C4-2B (cell line): ENCODE measurements around the gene OSER1.
"Not testable (repeated sequence)": the region's sequence is repeated elsewhere in the genome, so short reads cannot be mapped to it uniquely, and the experiment has no call there.

Experiments used
- H3K27ac ChIP-seq: fragments of 450-650 bp; 2 replicates; pipeline ENCODE4 v1.5.1; 2017
- ZFX ChIP-seq: fragments of 450-650 bp; IDR thresholded peaks from 2 replicates; pipeline ENCODE4 v1.6.1; 2017
- TF ChIP-seq, protein P1 (sequence below): fragments of 450-650 bp; conservative IDR thresholded peaks from 2 replicates; pipeline ENCODE4 v1.5.1; 2017; ENCODE audit warnings: mild to moderate bottlenecking

Gene OSER1

GRCh38 chr20:44248410-44248759, 37.8 kb upstream of the OSER1 start:
- H3K27ac ChIP-seq = no peak overlapping the region
- no peak for TF ChIP-seq ZFX

DNA sequence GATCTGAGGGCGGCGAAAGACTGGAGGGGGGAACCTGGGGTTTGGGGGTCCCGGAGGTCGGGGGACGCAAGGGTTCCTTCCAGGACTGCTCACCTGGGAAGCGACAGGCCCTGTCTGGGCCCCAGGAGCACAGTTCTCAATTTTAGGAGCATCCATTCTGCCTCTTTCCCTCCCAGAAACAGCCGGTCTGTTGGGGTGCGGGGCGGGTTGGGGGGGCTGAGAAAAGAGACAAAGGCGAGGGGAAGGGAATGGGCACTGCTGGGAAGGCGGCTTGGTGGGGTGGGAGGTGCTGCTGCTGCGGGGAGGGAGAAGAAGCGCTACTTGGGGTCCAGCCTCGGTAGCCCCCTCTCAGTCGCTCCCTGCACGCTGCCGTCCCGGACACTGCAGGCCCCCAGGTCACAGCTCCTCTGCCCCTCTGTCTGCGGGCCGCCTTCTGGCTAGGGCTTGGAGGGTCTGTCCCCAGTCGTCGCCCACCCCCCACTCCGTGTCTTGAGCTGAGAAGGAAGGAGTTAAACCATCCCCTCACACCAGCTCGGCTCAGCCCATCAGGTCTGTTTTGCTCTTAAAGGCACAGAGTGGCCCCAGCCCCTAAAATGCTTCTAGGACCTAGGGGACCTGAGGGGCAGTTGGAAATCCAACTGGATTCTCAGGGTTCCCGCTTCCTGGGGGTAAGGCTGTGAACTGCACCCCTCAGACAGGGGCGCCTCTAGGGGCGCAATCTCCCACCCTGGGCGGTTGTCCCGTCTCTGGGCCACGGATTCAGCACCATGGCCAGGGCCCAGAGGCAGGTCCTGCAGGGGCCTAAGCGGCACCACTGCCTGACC, 37.2 kb upstream of the OSER1 start:
- no peak overlapping the region for H3K27ac ChIP-seq
- no peak for TF ChIP-seq ZFX
- TF ChIP-seq, protein P1, sequence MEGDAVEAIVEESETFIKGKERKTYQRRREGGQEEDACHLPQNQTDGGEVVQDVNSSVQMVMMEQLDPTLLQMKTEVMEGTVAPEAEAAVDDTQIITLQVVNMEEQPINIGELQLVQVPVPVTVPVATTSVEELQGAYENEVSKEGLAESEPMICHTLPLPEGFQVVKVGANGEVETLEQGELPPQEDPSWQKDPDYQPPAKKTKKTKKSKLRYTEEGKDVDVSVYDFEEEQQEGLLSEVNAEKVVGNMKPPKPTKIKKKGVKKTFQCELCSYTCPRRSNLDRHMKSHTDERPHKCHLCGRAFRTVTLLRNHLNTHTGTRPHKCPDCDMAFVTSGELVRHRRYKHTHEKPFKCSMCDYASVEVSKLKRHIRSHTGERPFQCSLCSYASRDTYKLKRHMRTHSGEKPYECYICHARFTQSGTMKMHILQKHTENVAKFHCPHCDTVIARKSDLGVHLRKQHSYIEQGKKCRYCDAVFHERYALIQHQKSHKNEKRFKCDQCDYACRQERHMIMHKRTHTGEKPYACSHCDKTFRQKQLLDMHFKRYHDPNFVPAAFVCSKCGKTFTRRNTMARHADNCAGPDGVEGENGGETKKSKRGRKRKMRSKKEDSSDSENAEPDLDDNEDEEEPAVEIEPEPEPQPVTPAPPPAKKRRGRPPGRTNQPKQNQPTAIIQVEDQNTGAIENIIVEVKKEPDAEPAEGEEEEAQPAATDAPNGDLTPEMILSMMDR = no peak; the same call in 1 of the 2 replicates

- H3K27ac ChIP-seq = no peak within 1 kb of the TSS
- no peak for TF ChIP-seq ZFX
- TF ChIP-seq, protein P1 = no peak
These were observed 36.6 kb upstream of the OSER1 start, which contains the start of gene GDAP1L1 for GRCh38 chr20:44247131-44247571. GDAP1L1 (plus strand) TSS chr20:44247308; CDS start chr20:44247335, 27 bp downstream.

DNA sequence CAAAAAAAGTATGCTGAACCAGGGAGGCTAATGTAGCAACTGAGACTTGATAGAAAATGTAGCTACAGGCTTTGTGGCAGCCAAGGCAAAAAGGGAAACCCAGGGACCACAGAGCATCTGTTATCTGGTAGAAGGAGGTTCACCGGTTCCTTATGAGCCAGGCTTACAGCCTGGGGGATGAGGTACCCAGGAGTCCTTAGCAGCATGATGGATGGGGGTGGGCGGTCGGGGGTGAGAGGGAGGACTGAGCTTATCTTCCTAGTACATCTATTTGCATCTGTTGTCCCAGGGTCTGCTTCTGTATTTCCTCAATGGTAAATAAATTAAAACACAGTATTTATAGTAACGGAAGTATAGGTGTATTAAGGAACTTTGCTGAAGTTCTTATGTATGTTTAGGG, 35.4 kb upstream of the OSER1 start:
- H3K27ac ChIP-seq = no peak overlapping the region
- TF ChIP-seq, protein P1 = no peak
- no peak for TF ChIP-seq ZFX

DNA sequence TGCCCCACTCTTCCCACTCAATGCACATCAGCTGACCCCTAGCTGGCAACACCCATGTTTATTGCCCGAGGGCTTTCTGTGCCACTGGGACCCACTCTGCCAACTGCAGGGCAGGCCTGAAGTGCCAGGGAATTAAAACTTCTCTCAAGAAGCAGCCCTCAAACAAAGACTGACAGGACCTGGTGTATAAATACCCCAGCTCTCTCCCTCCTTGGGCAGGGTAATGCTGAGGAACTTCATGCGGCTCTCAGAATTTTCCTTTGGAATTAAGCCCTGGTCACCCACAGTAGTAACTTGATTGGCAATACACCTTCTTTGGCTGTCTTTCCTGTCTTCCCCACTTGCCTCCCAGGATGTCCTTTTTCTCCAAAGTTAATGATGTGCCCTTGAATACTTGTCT, 31.2 kb upstream of the OSER1 start:
- TF ChIP-seq ZFX = no peak
- TF ChIP-seq, protein P1 = no peak
- no peak overlapping the region for H3K27ac ChIP-seq

DNA sequence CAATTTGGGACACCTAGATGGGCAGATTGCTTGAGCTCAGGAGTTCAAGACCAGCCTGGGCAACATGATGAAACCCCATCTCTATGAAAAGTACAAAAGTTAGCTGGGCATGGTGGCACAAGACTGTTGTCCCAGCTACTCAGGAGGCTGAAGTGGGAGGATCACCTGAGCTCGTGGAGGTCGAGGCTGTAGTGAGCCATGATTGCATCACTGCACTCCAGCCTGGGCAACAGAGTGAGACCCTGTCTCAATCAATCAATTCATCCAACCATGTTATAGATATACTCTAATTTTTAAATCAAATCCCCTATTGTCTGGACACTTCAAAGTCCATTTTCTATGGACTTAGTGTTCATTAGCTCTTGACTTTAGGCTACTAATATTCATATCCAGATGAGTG, 26.3 kb upstream of the OSER1 start:
- H3K27ac ChIP-seq = not testable (repeated sequence)

- H3K27ac ChIP-seq = no peak overlapping the region
- TF ChIP-seq, protein P1 = no peak
- TF ChIP-seq ZFX = no peak
These were observed 25.1 kb upstream of the OSER1 start for GRCh38 chr20:44235702-44236101.

GRCh38 chr20:44234566-44235317, 24.2 kb upstream of the OSER1 start:
- TF ChIP-seq, protein P1 = no peak
- TF ChIP-seq ZFX = no peak

More at GRCh38 chr20:44234566-44235317, 24.2 kb upstream of the OSER1 start:
- H3K27ac ChIP-seq = no peak overlapping the region
